Liver (tissue), 3 donors: ENCODE data around the gene TOM1L2.

Experiments
- EGR1 ChIP-seq, 2 donors: IDR thresholded peaks; 2 replicates each; pipeline ENCODE4 v1.6.1; 2016 to 2018; ENCODE audit warnings: antibody characterized with exemption in 2 of 2, low read depth in 2 of 2
- GABPA ChIP-seq, 2 donors: IDR thresholded peaks in 1 of 2; conservative IDR thresholded peaks in 1 of 2; 2 replicates each; pipeline ENCODE4 v1.6.1; 2016; ENCODE audit warnings: antibody characterized with exemption in 2 of 2, mild to moderate bottlenecking in 1 of 2, moderate library complexity in 1 of 2
- JUND ChIP-seq, 2 donors: IDR thresholded peaks; 2 replicates each; pipeline ENCODE4 v1.6.1; 2016; ENCODE audit warnings: antibody characterized with exemption in 2 of 2
- RXRA ChIP-seq, 2 donors: IDR thresholded peaks; 2 replicates each; pipeline ENCODE4 v1.6.1; 2017 to 2018; ENCODE audit warnings: antibody characterized with exemption in 2 of 2, mild to moderate bottlenecking in 1 of 2
- SP1 ChIP-seq: IDR thresholded peaks from 2 replicates; pipeline ENCODE4 v1.6.1; 2018; ENCODE audit warnings: antibody characterized with exemption, mild to moderate bottlenecking
- TAF1 ChIP-seq: conservative IDR thresholded peaks from 2 replicates; pipeline ENCODE4 v1.6.1; 2016; ENCODE audit warnings: antibody characterized with exemption, mild to moderate bottlenecking
- TF ChIP-seq, protein P1 (sequence below): fragments of 150-350 bp; IDR thresholded peaks from 2 replicates; pipeline ENCODE4 v1.5.1; 2017; ENCODE audit warnings: improper control_type of control experiment, low read depth, low read length; ENCODE audit not compliant: missing input control
- TF ChIP-seq, protein P2 (sequence below): IDR thresholded peaks from 2 replicates; pipeline ENCODE4 v1.6.1; 2016; ENCODE audit warnings: antibody characterized with exemption
- TF ChIP-seq, protein P3 (sequence below): IDR thresholded peaks from 2 replicates; pipeline ENCODE4 v1.6.1; 2016; ENCODE audit warnings: antibody characterized with exemption
- donor health status: healthy.
- donor health status: healthy.

DNA sequence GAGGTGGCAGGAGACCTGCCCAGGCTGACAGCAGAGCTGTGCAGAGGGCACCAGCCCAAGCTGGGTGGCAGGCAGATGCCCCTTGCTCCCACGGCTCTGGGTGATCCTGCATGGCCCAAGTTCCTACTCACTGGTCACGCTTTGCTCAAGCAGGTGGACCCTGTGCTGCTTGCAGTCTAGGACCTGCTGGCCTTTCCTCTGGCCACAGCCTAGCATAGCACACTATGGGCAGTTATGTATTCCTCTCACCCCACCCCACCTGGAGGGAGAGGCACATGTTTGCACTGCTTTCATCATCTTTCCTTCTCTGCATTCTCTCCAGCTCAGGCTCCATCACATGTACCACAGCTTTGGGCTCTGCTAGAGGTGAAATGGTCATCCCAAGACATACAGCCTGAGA is 115.8 kb downstream of the TOM1L2 start:
- TF ChIP-seq RXRA (IDR thresholded peaks at IDR 0.05) (peak in 1 of 2 donors; percentile 40), JUND (IDR thresholded peaks at IDR 0.05) (no peak), GABPA (IDR thresholded peaks at IDR 0.05 in 1 of 2, conservative IDR thresholded peaks at IDR 0.05 in 1 of 2) (no peak), EGR1 (IDR thresholded peaks at IDR 0.05; ENCODE audit: low read depth in 2 of 2) (no peak), TAF1 (no peak), SP1 (no peak)
- TF ChIP-seq, protein P1, sequence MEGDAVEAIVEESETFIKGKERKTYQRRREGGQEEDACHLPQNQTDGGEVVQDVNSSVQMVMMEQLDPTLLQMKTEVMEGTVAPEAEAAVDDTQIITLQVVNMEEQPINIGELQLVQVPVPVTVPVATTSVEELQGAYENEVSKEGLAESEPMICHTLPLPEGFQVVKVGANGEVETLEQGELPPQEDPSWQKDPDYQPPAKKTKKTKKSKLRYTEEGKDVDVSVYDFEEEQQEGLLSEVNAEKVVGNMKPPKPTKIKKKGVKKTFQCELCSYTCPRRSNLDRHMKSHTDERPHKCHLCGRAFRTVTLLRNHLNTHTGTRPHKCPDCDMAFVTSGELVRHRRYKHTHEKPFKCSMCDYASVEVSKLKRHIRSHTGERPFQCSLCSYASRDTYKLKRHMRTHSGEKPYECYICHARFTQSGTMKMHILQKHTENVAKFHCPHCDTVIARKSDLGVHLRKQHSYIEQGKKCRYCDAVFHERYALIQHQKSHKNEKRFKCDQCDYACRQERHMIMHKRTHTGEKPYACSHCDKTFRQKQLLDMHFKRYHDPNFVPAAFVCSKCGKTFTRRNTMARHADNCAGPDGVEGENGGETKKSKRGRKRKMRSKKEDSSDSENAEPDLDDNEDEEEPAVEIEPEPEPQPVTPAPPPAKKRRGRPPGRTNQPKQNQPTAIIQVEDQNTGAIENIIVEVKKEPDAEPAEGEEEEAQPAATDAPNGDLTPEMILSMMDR, result no peak
- TF ChIP-seq, protein P2, sequence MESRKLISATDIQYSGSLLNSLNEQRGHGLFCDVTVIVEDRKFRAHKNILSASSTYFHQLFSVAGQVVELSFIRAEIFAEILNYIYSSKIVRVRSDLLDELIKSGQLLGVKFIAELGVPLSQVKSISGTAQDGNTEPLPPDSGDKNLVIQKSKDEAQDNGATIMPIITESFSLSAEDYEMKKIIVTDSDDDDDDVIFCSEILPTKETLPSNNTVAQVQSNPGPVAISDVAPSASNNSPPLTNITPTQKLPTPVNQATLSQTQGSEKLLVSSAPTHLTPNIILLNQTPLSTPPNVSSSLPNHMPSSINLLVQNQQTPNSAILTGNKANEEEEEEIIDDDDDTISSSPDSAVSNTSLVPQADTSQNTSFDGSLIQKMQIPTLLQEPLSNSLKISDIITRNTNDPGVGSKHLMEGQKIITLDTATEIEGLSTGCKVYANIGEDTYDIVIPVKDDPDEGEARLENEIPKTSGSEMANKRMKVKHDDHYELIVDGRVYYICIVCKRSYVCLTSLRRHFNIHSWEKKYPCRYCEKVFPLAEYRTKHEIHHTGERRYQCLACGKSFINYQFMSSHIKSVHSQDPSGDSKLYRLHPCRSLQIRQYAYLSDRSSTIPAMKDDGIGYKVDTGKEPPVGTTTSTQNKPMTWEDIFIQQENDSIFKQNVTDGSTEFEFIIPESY, result no peak
- TF ChIP-seq, protein P3, sequence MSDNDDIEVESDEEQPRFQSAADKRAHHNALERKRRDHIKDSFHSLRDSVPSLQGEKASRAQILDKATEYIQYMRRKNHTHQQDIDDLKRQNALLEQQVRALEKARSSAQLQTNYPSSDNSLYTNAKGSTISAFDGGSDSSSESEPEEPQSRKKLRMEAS, result no peak
